Measurements from ENCODE around the gene SCRN2. TPM values are rescaled to one million over a fixed set of nuclear protein-coding genes. Genes with fewer than 3 reads are reported as not detected.

The SCRN2 gene
- total RNA-seq, 6 experiments from 2014 or later: 33.9 to 46.6 (median 39.1) TPM

- DNase-seq: no peak
- H3K27me3 Mint-ChIP-seq (ENCODE audit: insufficient read depth): no peaks in the 10 kb centered on the region
- peaks cover 7% of the 10 kb centered on the region; the same call in 1 of the 2 replicates for H3K36me3 Mint-ChIP-seq (ENCODE audit: low read depth)
- TF ChIP-seq, protein P1, sequence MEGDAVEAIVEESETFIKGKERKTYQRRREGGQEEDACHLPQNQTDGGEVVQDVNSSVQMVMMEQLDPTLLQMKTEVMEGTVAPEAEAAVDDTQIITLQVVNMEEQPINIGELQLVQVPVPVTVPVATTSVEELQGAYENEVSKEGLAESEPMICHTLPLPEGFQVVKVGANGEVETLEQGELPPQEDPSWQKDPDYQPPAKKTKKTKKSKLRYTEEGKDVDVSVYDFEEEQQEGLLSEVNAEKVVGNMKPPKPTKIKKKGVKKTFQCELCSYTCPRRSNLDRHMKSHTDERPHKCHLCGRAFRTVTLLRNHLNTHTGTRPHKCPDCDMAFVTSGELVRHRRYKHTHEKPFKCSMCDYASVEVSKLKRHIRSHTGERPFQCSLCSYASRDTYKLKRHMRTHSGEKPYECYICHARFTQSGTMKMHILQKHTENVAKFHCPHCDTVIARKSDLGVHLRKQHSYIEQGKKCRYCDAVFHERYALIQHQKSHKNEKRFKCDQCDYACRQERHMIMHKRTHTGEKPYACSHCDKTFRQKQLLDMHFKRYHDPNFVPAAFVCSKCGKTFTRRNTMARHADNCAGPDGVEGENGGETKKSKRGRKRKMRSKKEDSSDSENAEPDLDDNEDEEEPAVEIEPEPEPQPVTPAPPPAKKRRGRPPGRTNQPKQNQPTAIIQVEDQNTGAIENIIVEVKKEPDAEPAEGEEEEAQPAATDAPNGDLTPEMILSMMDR (IDR thresholded peaks at IDR 0.05): no peak
- H3K27ac Mint-ChIP-seq: no peak overlapping the region
- no peaks in the 10 kb centered on the region for H3K9me3 Mint-ChIP-seq
- peaks cover 42% of the 10 kb centered on the region for H3K4me1 Mint-ChIP-seq (ENCODE audit: low read depth)
- no peak overlapping the region for H3K4me3 Mint-ChIP-seq
Measured at GRCh38 chr17:47836601-47837000, 4.5 kb downstream of the SCRN2 start.

- no peak overlapping the region for H3K27ac Mint-ChIP-seq
- H3K9me3 Mint-ChIP-seq: no peaks in the 10 kb centered on the region
- TF ChIP-seq, protein P1 (IDR thresholded peaks at IDR 0.05): no peak
- no peak for DNase-seq
- peaks cover 39% of the 10 kb centered on the region for H3K4me1 Mint-ChIP-seq (ENCODE audit: low read depth)
- H3K27me3 Mint-ChIP-seq (ENCODE audit: insufficient read depth): no peaks in the 10 kb centered on the region; the same call in 1 of the 2 replicates
- peaks cover 7% of the 10 kb centered on the region; the same call in 1 of the 2 replicates for H3K36me3 Mint-ChIP-seq (ENCODE audit: low read depth)
- H3K4me3 Mint-ChIP-seq: no peak overlapping the region
Measured at GRCh38 chr17:47834756-47835155, 6.3 kb downstream of the SCRN2 start.

DNA sequence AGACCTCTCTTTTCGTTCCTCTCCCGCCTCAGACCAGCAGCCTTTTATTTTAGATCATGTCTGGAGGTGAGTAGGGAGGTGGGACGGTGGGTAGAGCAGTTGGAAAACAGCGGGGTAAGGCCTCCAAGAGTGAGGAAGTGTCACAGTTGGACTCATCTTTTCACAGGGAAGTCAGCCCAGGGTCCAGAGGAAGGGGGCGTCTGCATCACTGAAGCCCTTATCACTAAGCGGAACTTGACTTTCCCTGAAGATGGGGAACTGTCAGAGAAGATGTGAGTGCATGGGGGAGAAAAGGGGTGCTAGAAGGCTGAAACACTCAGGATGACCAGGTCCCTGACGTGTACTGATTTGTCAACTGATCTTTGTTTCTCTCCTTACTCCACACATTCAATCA is 9.1 kb downstream of the SCRN2 start:
- DNase-seq: no peak
- peak overlapping the region; percentile 93 for H3K4me3 Mint-ChIP-seq
- TF ChIP-seq, protein P1 (IDR thresholded peaks at IDR 0.05): no peak
- H3K27me3 Mint-ChIP-seq (ENCODE audit: insufficient read depth): no peaks in the 10 kb centered on the region; the same call in 1 of the 2 replicates
- H3K36me3 Mint-ChIP-seq (ENCODE audit: low read depth): peaks cover 7% of the 10 kb centered on the region; the same call in 1 of the 2 replicates
- H3K27ac Mint-ChIP-seq: peak overlapping the region; percentile 85
- no peaks in the 10 kb centered on the region for H3K9me3 Mint-ChIP-seq
- peaks cover 26% of the 10 kb centered on the region for H3K4me1 Mint-ChIP-seq (ENCODE audit: low read depth)

GRCh38 chr17:47831003-47831933 is 9.8 kb downstream of the SCRN2 start, which contains the start of the genes LRRC46 and MRPL10:
LRRC46 (plus strand) TSS chr17:47831670; CDS start chr17:47831990, 320 bp downstream.
MRPL10 (minus strand) TSS chr17:47831541; CDS start chr17:47831511, 30 bp downstream.
- H3K36me3 Mint-ChIP-seq (ENCODE audit: low read depth): peaks cover 12% of the 10 kb centered on the region

GRCh38 chr17:47830396-47831002 is 10.6 kb downstream of the SCRN2 start:
- no peak for DNase-seq
- peaks cover 26% of the 10 kb centered on the region for H3K4me1 Mint-ChIP-seq (ENCODE audit: low read depth)
- H3K9me3 Mint-ChIP-seq: no peaks in the 10 kb centered on the region
- H3K27me3 Mint-ChIP-seq (ENCODE audit: insufficient read depth): no peaks in the 10 kb centered on the region; the same call in 1 of the 2 replicates
- peak overlapping the region; percentile 93 for H3K4me3 Mint-ChIP-seq
- H3K27ac Mint-ChIP-seq: peak overlapping the region; percentile 85
- peaks cover 10% of the 10 kb centered on the region for H3K36me3 Mint-ChIP-seq (ENCODE audit: low read depth)
- TF ChIP-seq, protein P1 (IDR thresholded peaks at IDR 0.05): no peak

More at GRCh38 chr17:47831003-47831933, 9.8 kb downstream of the SCRN2 start, which contains the start of the genes LRRC46 and MRPL10:
- Mint-ChIP-seq H3K4me1 (ENCODE audit: low read depth) (peaks cover 26% of the 10 kb centered on the region), H3K9me3 (no peaks in the 10 kb centered on the region), H3K4me3 (peak within 1 kb of the TSS; percentile 93), H3K27ac (peak within 1 kb of the TSS; percentile 85), H3K27me3 (ENCODE audit: insufficient read depth) (no peaks in the 10 kb centered on the region; the same call in 1 of the 2 replicates)
- TF ChIP-seq, protein P1 (IDR thresholded peaks at IDR 0.05): peak; percentile 74
- peak; percentile 87 for DNase-seq
